ENCODE measurements around the gene ACVRL1. TPM values are rescaled to one million over a fixed set of nuclear protein-coding genes. Genes with fewer than 3 reads are reported as not detected.

ACVRL1 gene
- total RNA-seq: 19.8 and 34.7 TPM in 2 replicates

GRCh38 chr12:51907083-51907855 is at the start of gene ACVRL1:
TSS of gene ACVRL1 (plus strand) at chr12:51907504. CDS start at chr12:51912475, 4,971 bp downstream.

GRCh38 chr12:51887476-51888315 is 19.6 kb upstream of the ACVRL1 start, which contains the start of gene ANKRD33:
TSS of gene ANKRD33 (plus strand) at chr12:51888103. CDS start at chr12:51888187, 84 bp downstream.

GRCh38 chr12:51951199-51951842 is 44.0 kb downstream of the ACVRL1 start, which contains the start of gene ACVR1B:
TSS of gene ACVR1B (plus strand) at chr12:51951699. CDS start at chr12:51951744, 45 bp downstream.

Other genes with a start within 250 kb of the ACVRL1 start
- gene FIGNL2, start 58.8 kb upstream of the ACVRL1 start, total RNA-seq: under 0.01 TPM in 1 of 2 replicates, not detected in the other
- 0.09 TPM in 1 of 2 replicates, not detected in the other for gene ANKRD33, start 19.4 kb upstream of the ACVRL1 start, total RNA-seq
- gene ACVR1B, start 44.2 kb downstream of the ACVRL1 start, total RNA-seq: 11.8 and 15.6 TPM in 2 replicates
- 6.5 and 8.3 TPM in 2 replicates for gene TAMALIN, start 99.4 kb downstream of the ACVRL1 start, total RNA-seq
- gene NR4A1, start 143.9 kb downstream of the ACVRL1 start, total RNA-seq: 4.1 and 4.3 TPM in 2 replicates
- gene ATG101, start 162.5 kb downstream of the ACVRL1 start, total RNA-seq: 101 and 112 TPM in 2 replicates
- gene SMIM41, start 172.2 kb downstream of the ACVRL1 start, total RNA-seq: 1.4 and 9.8 TPM in 2 replicates

All from smooth muscle cell of bladder (primary cell).